ENCODE measurements around the gene PDLIM1.

GRCh38 chr10:95220539-95220938, 70.3 kb downstream of the PDLIM1 start:
- no peak for TF ChIP-seq CTCF (conservative IDR thresholded peaks at IDR 0.05)
- TF ChIP-seq EZH2 (IDR thresholded peaks at IDR 0.05; ENCODE audit: low read depth): no peak
